ENCODE results near the gene SMIM8. TPM values are rescaled to one million over a fixed set of nuclear protein-coding genes. Genes with fewer than 3 reads are reported as not detected.

SMIM8 gene
- total RNA-seq: 10 to 100 TPM in 1 of 4 donors, 1 to 10 TPM in 3; 5.3 to 12.0 (median 7.5) TPM

GRCh38 chr6:87322304-87323212 lies at the start of gene SMIM8:
TSS of gene SMIM8 (plus strand) at chr6:87322588. CDS start at chr6:87337032, 14,444 bp downstream.
- WGBS: 1% methylated on average over 25 of the region's 60 CpGs
- Histone ChIP-seq H3K4me1 (peaks cover 6 to 10% (median 8%) of the 10 kb centered on the region in 4 donors), H3K36me3 (no peaks in the 10 kb centered on the region), H3K27ac (replicated peaks in 1 of 4) (peak within 1 kb of the TSS; percentile 71 to 82 (median 76)), H3K4me3 (peak within 1 kb of the TSS; percentile 75 to 86 (median 83)), H3K27me3 (no peaks in the 10 kb centered on the region), H3K9me3 (no peaks in the 10 kb centered on the region)
- no peak for DNase-seq (ENCODE audit: extremely low spot score)
- intact Hi-C loops (cut with DNase I): loop anchor here (2.0 kb wide), 1 partner anchor 150 kb away; the partner anchor contains the start of gene SLC35A1
- TF ChIP-seq CTCF (IDR thresholded peaks at IDR 0.05): peak; percentile 97 to 100 (median 98)
- peak; percentile 48 to 73 for TF ChIP-seq POLR2AphosphoS5 (IDR thresholded peaks at IDR 0.05)
- no peak for TF ChIP-seq EP300 (IDR thresholded peaks at IDR 0.05)
- no peak for TF ChIP-seq POLR2A (IDR thresholded peaks at IDR 0.05; ENCODE audit: low read depth)

- H3K9me3 ChIP-seq: no peaks in the 10 kb centered on the region
- DNase-seq (ENCODE audit: extremely low spot score): no peak
- H3K4me3 ChIP-seq: no peak overlapping the region
- H3K36me3 ChIP-seq: no peaks in the 10 kb centered on the region
- H3K27ac ChIP-seq (replicated peaks in 1 of 4): no peak overlapping the region
- H3K27me3 ChIP-seq: no peaks in the 10 kb centered on the region
- 80% methylated on average over 7 of the region's 7 CpGs for WGBS
- intact Hi-C loops (cut with DNase I): no loop called here
- TF ChIP-seq POLR2A (IDR thresholded peaks at IDR 0.05; ENCODE audit: low read depth) (no peak), CTCF (IDR thresholded peaks at IDR 0.05) (no peak), POLR2AphosphoS5 (IDR thresholded peaks at IDR 0.05) (peak in 1 of 2 donors; percentile 24), EP300 (IDR thresholded peaks at IDR 0.05) (no peak)
- peaks cover 0 to 10% (median 0%) of the 10 kb centered on the region in 4 donors for H3K4me1 ChIP-seq
Measured at GRCh38 chr6:87274660-87275274, 47.6 kb upstream of the SMIM8 start.

- no peak for TF ChIP-seq POLR2A (IDR thresholded peaks at IDR 0.05; ENCODE audit: low read depth)
- TF ChIP-seq CTCF (IDR thresholded peaks at IDR 0.05): no peak
- TF ChIP-seq EP300 (IDR thresholded peaks at IDR 0.05): no peak
- TF ChIP-seq POLR2AphosphoS5 (IDR thresholded peaks at IDR 0.05): no peak
- intact Hi-C loops (cut with DNase I): no loop called here
- no peak for DNase-seq (ENCODE audit: extremely low spot score)
- 67% methylated on average over 1 of the region's 1 CpG for WGBS
- no peaks in the 10 kb centered on the region for H3K27me3 ChIP-seq
- no peaks in the 10 kb centered on the region for H3K9me3 ChIP-seq
- peaks cover 0 to 10% (median 0%) of the 10 kb centered on the region in 4 donors for H3K4me1 ChIP-seq
- H3K4me3 ChIP-seq: no peak overlapping the region
- H3K27ac ChIP-seq (replicated peaks in 1 of 4): no peak overlapping the region
- H3K36me3 ChIP-seq: no peaks in the 10 kb centered on the region
Measured at GRCh38 chr6:87276624-87277023, 45.8 kb upstream of the SMIM8 start.

- no peak for TF ChIP-seq POLR2A (IDR thresholded peaks at IDR 0.05; ENCODE audit: low read depth)
- no peaks in the 10 kb centered on the region for H3K9me3 ChIP-seq
- H3K4me3 ChIP-seq: no peak overlapping the region
- intact Hi-C loops (cut with DNase I): no loop called here
- H3K36me3 ChIP-seq: no peaks in the 10 kb centered on the region
- no peak for DNase-seq (ENCODE audit: extremely low spot score)
- no peaks in the 10 kb centered on the region for H3K27me3 ChIP-seq
- peaks cover 0 to 10% (median 0%) of the 10 kb centered on the region in 4 donors for H3K4me1 ChIP-seq
- H3K27ac ChIP-seq (replicated peaks in 1 of 4): no peak overlapping the region
Measured at GRCh38 chr6:87277123-87277522, 45.3 kb upstream of the SMIM8 start.

GRCh38 chr6:87279196-87279595 lies 43.2 kb upstream of the SMIM8 start:
- Histone ChIP-seq H3K4me3 (no peak overlapping the region), H3K27ac (replicated peaks in 1 of 4) (no peak overlapping the region), H3K27me3 (no peaks in the 10 kb centered on the region), H3K9me3 (no peaks in the 10 kb centered on the region), H3K4me1 (peaks cover 0 to 10% (median 0%) of the 10 kb centered on the region in 4 donors), H3K36me3 (no peaks in the 10 kb centered on the region)
- intact Hi-C loops (cut with DNase I): no loop called here
- no peak for DNase-seq (ENCODE audit: extremely low spot score)
- 39% methylated on average over 2 of the region's 2 CpGs for WGBS
- TF ChIP-seq EP300 (IDR thresholded peaks at IDR 0.05) (no peak), POLR2A (IDR thresholded peaks at IDR 0.05; ENCODE audit: low read depth) (no peak), CTCF (IDR thresholded peaks at IDR 0.05) (no peak), POLR2AphosphoS5 (IDR thresholded peaks at IDR 0.05) (no peak)

All from esophagus muscularis mucosa (tissue), 4 donors.